Vagina (tissue), 2 donors: Measurements from ENCODE around the gene APOA4. TPM values are rescaled to one million over a fixed set of nuclear protein-coding genes. Genes with fewer than 3 reads are reported as not detected.

Experiments
- DNase-seq, 2 donors: peaks; one replicate each; pipeline ENCODE4 v3.0.0-alpha.2; 2017; ENCODE audit errors: extremely low spot score in 2 of 2
- H3K27ac ChIP-seq: fragments of 200-600 bp; sonication (generic); one replicate; pipeline ENCODE4 v1.5.1; 2019
- H3K27me3 ChIP-seq: fragments of 200-600 bp; sonication (generic); one replicate; pipeline ENCODE4 v1.5.1; 2019
- H3K36me3 ChIP-seq, 2 donors: fragments of 200-600 bp; sonication (generic); one replicate each; pipeline ENCODE4 v1.5.1; 2017 to 2019
- H3K4me1 ChIP-seq: fragments of 200-600 bp; sonication (generic); one replicate; pipeline ENCODE4 v1.5.1; 2019
- H3K4me3 ChIP-seq, 2 donors: fragments of 200-600 bp; sonication (generic); 1 replicate in 1 of 2; 2 replicates in 1 of 2; pipeline ENCODE4 v1.5.1; 2016 to 2019
- H3K9me3 ChIP-seq: fragments of 200-600 bp; sonication (generic); one replicate; pipeline ENCODE4 v1.5.1; 2019
- CTCF ChIP-seq, 3 experiments: fragments of 450-650 bp in 2 of 3; fragments of 200-600 bp in 1 of 3; sonication (generic) in 1 of 3; IDR thresholded peaks; one replicate each; pipeline ENCODE4 v1.5.1; 2017 to 2019; ENCODE audit warnings: antibody characterized with exemption in 3 of 3, mild to moderate bottlenecking in 2 of 3, moderate library complexity in 2 of 3
- POLR2A ChIP-seq, 2 donors: fragments of 450-650 bp; IDR thresholded peaks; one replicate each; pipeline ENCODE4 v1.6.1; 2017; ENCODE audit warnings: antibody characterized with exemption in 2 of 2, mild to moderate bottlenecking in 2 of 2, moderate library complexity in 2 of 2
- POLR2AphosphoS5 ChIP-seq, 2 donors: sonication (generic); formaldehyde crosslinking; IDR thresholded peaks; one replicate each; pipeline ENCODE4 v1.9.0; 2017; ENCODE audit warnings: antibody characterized with exemption in 2 of 2, mild to moderate bottlenecking in 2 of 2, low read depth in 1 of 2; ENCODE audit not compliant: insufficient read depth in 1 of 2
- intact Hi-C: fragments of 100-400 bp; cut with DNase I; formaldehyde crosslinking; loops from one replicate; pipeline ENCODE4 v1.15.1; 2023
- total RNA-seq: library from RNA; depleted of rRNA; stranded (reverse); fragments of >200 nt; gene quantifications from one replicate; pipeline ENCODE4 v1.2.3, GENCODE V29; 2016

The APOA4 gene
- total RNA-seq, 1 donor from 2014 or later = not detected

GRCh38 chr11:116821050-116821918 is 1.8 kb downstream of the APOA4 start:
- H3K27me3 ChIP-seq = no peaks in the 10 kb centered on the region
- no peak overlapping the region for H3K4me3 ChIP-seq
- intact Hi-C loops = no loop called here
- no peaks in the 10 kb centered on the region for H3K4me1 ChIP-seq
- no peaks in the 10 kb centered on the region for H3K36me3 ChIP-seq
- H3K9me3 ChIP-seq = no peaks in the 10 kb centered on the region
- DNase-seq = no peak
- TF ChIP-seq POLR2A (IDR thresholded peaks at IDR 0.05) (no peak), CTCF (IDR thresholded peaks at IDR 0.05) (no peak), POLR2AphosphoS5 (IDR thresholded peaks at IDR 0.05; ENCODE audit: insufficient read depth in 1 of 2, low read depth in 1 of 2) (no peak)
- no peak overlapping the region for H3K27ac ChIP-seq

GRCh38 chr11:116819049-116819448 is 4.1 kb downstream of the APOA4 start:
- H3K27ac ChIP-seq = no peak overlapping the region
- H3K4me3 ChIP-seq = no peak overlapping the region
- H3K9me3 ChIP-seq = no peaks in the 10 kb centered on the region
- H3K27me3 ChIP-seq = no peaks in the 10 kb centered on the region
- no peaks in the 10 kb centered on the region for H3K4me1 ChIP-seq
- DNase-seq = no peak
- intact Hi-C loops = no loop called here
- TF ChIP-seq POLR2AphosphoS5 (IDR thresholded peaks at IDR 0.05; ENCODE audit: insufficient read depth in 1 of 2, low read depth in 1 of 2) (no peak), CTCF (IDR thresholded peaks at IDR 0.05) (no peak), POLR2A (IDR thresholded peaks at IDR 0.05) (no peak)
- no peaks in the 10 kb centered on the region for H3K36me3 ChIP-seq

- H3K36me3 ChIP-seq = no peaks in the 10 kb centered on the region
- no peak overlapping the region for H3K27ac ChIP-seq
- DNase-seq = no peak
- no peaks in the 10 kb centered on the region for H3K9me3 ChIP-seq
- no peak overlapping the region for H3K4me3 ChIP-seq
- H3K4me1 ChIP-seq = no peaks in the 10 kb centered on the region
- intact Hi-C loops = no loop called here
- no peak for TF ChIP-seq POLR2A (IDR thresholded peaks at IDR 0.05)
- TF ChIP-seq POLR2AphosphoS5 (IDR thresholded peaks at IDR 0.05; ENCODE audit: insufficient read depth in 1 of 2, low read depth in 1 of 2) = no peak
- TF ChIP-seq CTCF (IDR thresholded peaks at IDR 0.05) = no peak
- no peaks in the 10 kb centered on the region for H3K27me3 ChIP-seq
Measured at GRCh38 chr11:116814502-116814901, 8.6 kb downstream of the APOA4 start.

- TF ChIP-seq POLR2AphosphoS5 (IDR thresholded peaks at IDR 0.05; ENCODE audit: insufficient read depth in 1 of 2, low read depth in 1 of 2) (no peak), POLR2A (IDR thresholded peaks at IDR 0.05) (no peak)
Measured at GRCh38 chr11:116813781-116814471, 9.2 kb downstream of the APOA4 start.

GRCh38 chr11:116813170-116813569 is 9.9 kb downstream of the APOA4 start:
- DNase-seq = no peak
- Histone ChIP-seq H3K27ac (no peak overlapping the region), H3K9me3 (no peaks in the 10 kb centered on the region), H3K4me3 (no peak overlapping the region), H3K4me1 (no peaks in the 10 kb centered on the region), H3K27me3 (no peaks in the 10 kb centered on the region), H3K36me3 (no peaks in the 10 kb centered on the region)
- no peak for TF ChIP-seq POLR2A (IDR thresholded peaks at IDR 0.05)
- no peak for TF ChIP-seq POLR2AphosphoS5 (IDR thresholded peaks at IDR 0.05; ENCODE audit: insufficient read depth in 1 of 2, low read depth in 1 of 2)
- TF ChIP-seq CTCF (IDR thresholded peaks at IDR 0.05) = no peak
- intact Hi-C loops = no loop called here

More at GRCh38 chr11:116813781-116814471, 9.2 kb downstream of the APOA4 start:
- Histone ChIP-seq H3K36me3 (no peaks in the 10 kb centered on the region), H3K27me3 (no peaks in the 10 kb centered on the region), H3K4me1 (no peaks in the 10 kb centered on the region), H3K4me3 (no peak overlapping the region), H3K27ac (no peak overlapping the region), H3K9me3 (no peaks in the 10 kb centered on the region)
- DNase-seq = no peak
- intact Hi-C loops = no loop called here
